Gastroesophageal sphincter (tissue), 3 donors: ENCODE results near the gene EPSTI1.

ENCODE experiments used
- POLR2AphosphoS5 ChIP-seq: sonication (generic); formaldehyde crosslinking; IDR thresholded peaks from one replicate; pipeline ENCODE4 v1.6.1; 2017; ENCODE audit warnings: antibody characterized with exemption
- TF ChIP-seq, protein P1 (sequence below), 4 experiments: fragments of 200-600 bp in 2 of 4; fragments of 450-650 bp in 2 of 4; sonication (generic) in 1 of 4; IDR thresholded peaks; one replicate each; pipeline ENCODE4 v1.5.1; 2017 to 2019; ENCODE audit warnings: antibody characterized with exemption in 4 of 4, mild to moderate bottlenecking in 2 of 4, moderate library complexity in 2 of 4

DNA sequence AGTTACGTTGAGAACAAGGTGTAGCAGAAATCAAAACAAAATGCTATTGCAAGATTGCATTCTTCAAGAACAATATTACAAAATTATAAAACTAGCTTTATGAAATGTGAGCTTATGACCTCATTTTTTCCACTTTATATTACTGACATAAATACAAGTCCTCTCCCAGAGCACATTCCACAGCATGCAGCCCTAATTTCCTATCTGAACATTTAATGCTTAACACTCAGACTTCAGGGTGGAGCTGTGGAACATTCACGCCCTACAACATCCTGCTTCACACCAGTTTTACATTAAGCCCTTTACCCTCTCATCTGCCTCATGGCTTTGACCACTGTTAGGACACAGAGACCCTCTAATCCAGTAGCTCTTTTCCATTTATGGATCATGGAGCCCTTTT lies 65.5 kb downstream of the EPSTI1 start:
- TF ChIP-seq, protein P1, sequence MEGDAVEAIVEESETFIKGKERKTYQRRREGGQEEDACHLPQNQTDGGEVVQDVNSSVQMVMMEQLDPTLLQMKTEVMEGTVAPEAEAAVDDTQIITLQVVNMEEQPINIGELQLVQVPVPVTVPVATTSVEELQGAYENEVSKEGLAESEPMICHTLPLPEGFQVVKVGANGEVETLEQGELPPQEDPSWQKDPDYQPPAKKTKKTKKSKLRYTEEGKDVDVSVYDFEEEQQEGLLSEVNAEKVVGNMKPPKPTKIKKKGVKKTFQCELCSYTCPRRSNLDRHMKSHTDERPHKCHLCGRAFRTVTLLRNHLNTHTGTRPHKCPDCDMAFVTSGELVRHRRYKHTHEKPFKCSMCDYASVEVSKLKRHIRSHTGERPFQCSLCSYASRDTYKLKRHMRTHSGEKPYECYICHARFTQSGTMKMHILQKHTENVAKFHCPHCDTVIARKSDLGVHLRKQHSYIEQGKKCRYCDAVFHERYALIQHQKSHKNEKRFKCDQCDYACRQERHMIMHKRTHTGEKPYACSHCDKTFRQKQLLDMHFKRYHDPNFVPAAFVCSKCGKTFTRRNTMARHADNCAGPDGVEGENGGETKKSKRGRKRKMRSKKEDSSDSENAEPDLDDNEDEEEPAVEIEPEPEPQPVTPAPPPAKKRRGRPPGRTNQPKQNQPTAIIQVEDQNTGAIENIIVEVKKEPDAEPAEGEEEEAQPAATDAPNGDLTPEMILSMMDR (IDR thresholded peaks at IDR 0.05), result no peak
- TF ChIP-seq POLR2AphosphoS5, result no peak
